OCI-LY1 (cell line): ENCODE measurements around the gene MEMO1.
"Not testable (repeated sequence)": the region's sequence is repeated elsewhere in the genome, so short reads cannot be mapped to it uniquely, and the experiment has no call there.

ENCODE experiments used
- EZH2 ChIP-seq: fragments of 200-600 bp; sonication (generic), shearing (Covaris generic); IDR thresholded peaks from 2 replicates; pipeline ENCODE4 v1.8.0; 2017; ENCODE audit warnings: borderline replicate concordance, mixed run types, mild to moderate bottlenecking, antibody characterized with exemption, low read length, moderate library complexity, mixed read lengths
- TF ChIP-seq, protein P1 (sequence below): fragments of 200-600 bp; sonication (generic), shearing (Covaris generic); IDR thresholded peaks from 2 replicates; pipeline ENCODE4 v1.5.1; 2017; ENCODE audit warnings: mild to moderate bottlenecking, antibody characterized with exemption, low read length, moderate library complexity, mixed read lengths

DNA sequence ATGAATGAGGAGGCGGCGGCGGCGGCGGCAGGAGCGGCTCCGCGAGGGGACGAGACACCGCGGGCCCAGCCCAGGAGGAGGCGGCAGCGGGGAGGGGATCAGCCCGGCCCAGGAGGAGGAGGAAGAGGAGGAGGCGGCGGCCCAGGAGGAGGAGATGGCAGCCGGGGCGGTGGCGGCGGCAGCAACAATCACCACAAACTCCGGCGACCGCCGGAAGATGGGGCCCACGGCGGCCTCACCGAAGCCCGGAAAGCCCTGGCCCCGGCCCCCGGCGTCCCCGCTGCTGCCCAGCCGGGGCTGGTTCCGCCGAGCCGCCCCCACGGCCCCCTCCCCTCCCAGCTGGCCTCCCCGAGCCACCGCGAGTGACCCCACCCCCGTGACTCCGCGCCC is 533 bp downstream of the MEMO1 start:
- TF ChIP-seq, protein P1, sequence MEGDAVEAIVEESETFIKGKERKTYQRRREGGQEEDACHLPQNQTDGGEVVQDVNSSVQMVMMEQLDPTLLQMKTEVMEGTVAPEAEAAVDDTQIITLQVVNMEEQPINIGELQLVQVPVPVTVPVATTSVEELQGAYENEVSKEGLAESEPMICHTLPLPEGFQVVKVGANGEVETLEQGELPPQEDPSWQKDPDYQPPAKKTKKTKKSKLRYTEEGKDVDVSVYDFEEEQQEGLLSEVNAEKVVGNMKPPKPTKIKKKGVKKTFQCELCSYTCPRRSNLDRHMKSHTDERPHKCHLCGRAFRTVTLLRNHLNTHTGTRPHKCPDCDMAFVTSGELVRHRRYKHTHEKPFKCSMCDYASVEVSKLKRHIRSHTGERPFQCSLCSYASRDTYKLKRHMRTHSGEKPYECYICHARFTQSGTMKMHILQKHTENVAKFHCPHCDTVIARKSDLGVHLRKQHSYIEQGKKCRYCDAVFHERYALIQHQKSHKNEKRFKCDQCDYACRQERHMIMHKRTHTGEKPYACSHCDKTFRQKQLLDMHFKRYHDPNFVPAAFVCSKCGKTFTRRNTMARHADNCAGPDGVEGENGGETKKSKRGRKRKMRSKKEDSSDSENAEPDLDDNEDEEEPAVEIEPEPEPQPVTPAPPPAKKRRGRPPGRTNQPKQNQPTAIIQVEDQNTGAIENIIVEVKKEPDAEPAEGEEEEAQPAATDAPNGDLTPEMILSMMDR, result not testable (repeated sequence)
- not testable (repeated sequence) for TF ChIP-seq EZH2
